ENCODE measurements around the gene DLG4.

DLG4 gene

DNA sequence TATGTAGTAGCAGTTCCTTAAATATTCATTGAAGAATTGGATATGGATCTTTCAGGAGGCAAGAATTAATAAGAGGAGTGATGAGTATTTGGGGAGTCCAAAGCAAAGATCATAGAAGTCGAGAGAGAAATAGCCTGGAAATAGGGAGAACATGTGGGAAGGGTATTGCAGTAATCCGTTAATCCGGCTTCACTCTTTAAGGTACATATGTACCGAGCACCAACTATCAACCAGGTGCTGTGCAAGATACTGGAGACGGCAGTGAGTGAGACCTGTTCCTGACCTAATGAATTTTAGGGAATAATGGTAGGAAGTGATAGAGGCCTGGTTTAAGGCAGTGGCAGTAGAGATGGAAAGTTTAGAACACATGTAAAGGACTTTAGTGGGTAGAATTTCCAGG lies 33.4 kb upstream of the DLG4 start:
- Histone ChIP-seq H3K4me3 (ENCODE audit: low read length) (peak overlapping the region; percentile 88), H4K20me1 (ENCODE audit: control insufficient read depth, insufficient read depth, low read depth, low read length) (peaks cover 13% of the 10 kb centered on the region; the same call in 1 of the 2 replicates), H3K27ac (ENCODE audit: low read depth, low read length) (peak overlapping the region; percentile 83; the same call in 1 of the 2 replicates), H3F3A (ENCODE audit: control insufficient read depth, insufficient read depth) (no peaks in the 10 kb centered on the region), H3K36me3 (ENCODE audit: control insufficient read depth, low read length) (peaks cover 62% of the 10 kb centered on the region), H3K4me2 (ENCODE audit: low read length) (peak overlapping the region; percentile 77), H3K79me2 (ENCODE audit: control insufficient read depth, low read length) (peaks cover 54% of the 10 kb centered on the region), H3K4me1 (ENCODE audit: control insufficient read depth, low read length) (peaks cover 25% of the 10 kb centered on the region), H3K9me2 (replicated peaks; ENCODE audit: control insufficient read depth, low read length) (no peaks in the 10 kb centered on the region), H3K27me3 (ENCODE audit: control insufficient read depth, low read length) (no peaks in the 10 kb centered on the region), H3K9me3 (ENCODE audit: control insufficient read depth, insufficient read depth, low read length) (no peaks in the 10 kb centered on the region)
- TF ChIP-seq, protein P1, sequence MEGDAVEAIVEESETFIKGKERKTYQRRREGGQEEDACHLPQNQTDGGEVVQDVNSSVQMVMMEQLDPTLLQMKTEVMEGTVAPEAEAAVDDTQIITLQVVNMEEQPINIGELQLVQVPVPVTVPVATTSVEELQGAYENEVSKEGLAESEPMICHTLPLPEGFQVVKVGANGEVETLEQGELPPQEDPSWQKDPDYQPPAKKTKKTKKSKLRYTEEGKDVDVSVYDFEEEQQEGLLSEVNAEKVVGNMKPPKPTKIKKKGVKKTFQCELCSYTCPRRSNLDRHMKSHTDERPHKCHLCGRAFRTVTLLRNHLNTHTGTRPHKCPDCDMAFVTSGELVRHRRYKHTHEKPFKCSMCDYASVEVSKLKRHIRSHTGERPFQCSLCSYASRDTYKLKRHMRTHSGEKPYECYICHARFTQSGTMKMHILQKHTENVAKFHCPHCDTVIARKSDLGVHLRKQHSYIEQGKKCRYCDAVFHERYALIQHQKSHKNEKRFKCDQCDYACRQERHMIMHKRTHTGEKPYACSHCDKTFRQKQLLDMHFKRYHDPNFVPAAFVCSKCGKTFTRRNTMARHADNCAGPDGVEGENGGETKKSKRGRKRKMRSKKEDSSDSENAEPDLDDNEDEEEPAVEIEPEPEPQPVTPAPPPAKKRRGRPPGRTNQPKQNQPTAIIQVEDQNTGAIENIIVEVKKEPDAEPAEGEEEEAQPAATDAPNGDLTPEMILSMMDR (IDR thresholded peaks at IDR 0.05; ENCODE audit: low read depth, low read length, poor library complexity, severe bottlenecking): no peak
- no peak for TF ChIP-seq EZH2phosphoT487 (IDR thresholded peaks at IDR 0.05; ENCODE audit: borderline replicate concordance, low read length)

DNA sequence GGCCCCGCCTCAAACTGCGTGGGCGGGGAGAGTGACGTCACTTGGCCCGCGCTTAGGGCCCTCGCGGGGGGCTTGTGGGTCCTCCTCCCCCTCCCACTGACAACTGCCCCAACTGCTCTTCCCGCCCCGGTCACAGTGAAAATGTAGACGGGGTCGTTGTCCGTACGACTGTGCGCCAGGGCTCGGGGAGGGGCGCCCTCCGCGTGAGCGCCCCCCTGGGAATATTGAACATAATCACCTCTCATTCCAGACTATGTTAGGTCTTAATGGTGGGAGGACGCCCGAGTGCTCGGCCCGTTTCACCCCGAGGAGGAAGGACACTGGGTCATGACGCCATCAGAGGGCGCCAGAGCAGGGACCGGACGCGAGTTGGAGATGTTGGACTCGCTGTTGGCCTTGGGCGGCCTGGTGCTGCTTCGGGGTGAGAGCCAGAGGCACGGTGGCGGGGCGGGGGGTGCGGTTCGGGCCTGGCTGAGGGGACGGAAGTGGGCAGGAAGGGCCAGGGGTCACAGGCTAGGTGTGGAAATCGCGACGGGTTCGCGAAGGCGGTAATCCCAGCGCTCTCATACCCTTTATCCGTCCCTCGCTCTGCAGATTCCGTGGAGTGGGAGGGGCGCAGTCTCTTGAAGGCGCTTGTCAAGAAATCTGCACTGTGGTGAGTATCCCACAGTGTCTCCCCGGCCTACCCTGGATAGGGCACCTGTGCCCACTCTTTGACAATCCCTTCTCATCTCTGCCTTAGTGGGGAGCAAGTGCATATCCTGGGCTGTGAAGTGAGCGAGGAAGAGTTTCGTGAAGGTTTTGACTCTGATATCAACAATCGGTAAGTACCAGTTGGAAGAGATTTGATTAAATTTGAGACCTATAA lies 32.8 kb upstream of the DLG4 start, which contains the start of gene ELP5:
Gene ELP5, plus strand, starts transcription at position 40 of the 868 bp plus-strand sequence. Its CDS starts 336 bp downstream, at position 376.
- no peaks in the 10 kb centered on the region for H3K9me2 ChIP-seq (replicated peaks; ENCODE audit: control insufficient read depth, low read length)
- H3K9me3 ChIP-seq (ENCODE audit: control insufficient read depth, insufficient read depth, low read length): no peaks in the 10 kb centered on the region
- H3K36me3 ChIP-seq (ENCODE audit: control insufficient read depth, low read length): peaks cover 60% of the 10 kb centered on the region
- TF ChIP-seq, protein P1 (IDR thresholded peaks at IDR 0.05; ENCODE audit: low read depth, low read length, poor library complexity, severe bottlenecking): peak; percentile 63
- no peak for TF ChIP-seq EZH2phosphoT487 (IDR thresholded peaks at IDR 0.05; ENCODE audit: borderline replicate concordance, low read length)
- H3K27me3 ChIP-seq (ENCODE audit: control insufficient read depth, low read length): no peaks in the 10 kb centered on the region
- no peaks in the 10 kb centered on the region for H3F3A ChIP-seq (ENCODE audit: control insufficient read depth, insufficient read depth)
- peaks cover 60% of the 10 kb centered on the region for H3K79me2 ChIP-seq (ENCODE audit: control insufficient read depth, low read length)
- H3K27ac ChIP-seq (ENCODE audit: low read depth, low read length): peak within 1 kb of the TSS; percentile 83
- peaks cover 25% of the 10 kb centered on the region for H3K4me1 ChIP-seq (ENCODE audit: control insufficient read depth, low read length)
- H3K4me3 ChIP-seq (ENCODE audit: low read length): peak within 1 kb of the TSS; percentile 88
- H3K4me2 ChIP-seq (ENCODE audit: low read length): peak within 1 kb of the TSS; percentile 97
- H4K20me1 ChIP-seq (ENCODE audit: control insufficient read depth, insufficient read depth, low read depth, low read length): peaks cover 13% of the 10 kb centered on the region; the same call in 1 of the 2 replicates

DNA sequence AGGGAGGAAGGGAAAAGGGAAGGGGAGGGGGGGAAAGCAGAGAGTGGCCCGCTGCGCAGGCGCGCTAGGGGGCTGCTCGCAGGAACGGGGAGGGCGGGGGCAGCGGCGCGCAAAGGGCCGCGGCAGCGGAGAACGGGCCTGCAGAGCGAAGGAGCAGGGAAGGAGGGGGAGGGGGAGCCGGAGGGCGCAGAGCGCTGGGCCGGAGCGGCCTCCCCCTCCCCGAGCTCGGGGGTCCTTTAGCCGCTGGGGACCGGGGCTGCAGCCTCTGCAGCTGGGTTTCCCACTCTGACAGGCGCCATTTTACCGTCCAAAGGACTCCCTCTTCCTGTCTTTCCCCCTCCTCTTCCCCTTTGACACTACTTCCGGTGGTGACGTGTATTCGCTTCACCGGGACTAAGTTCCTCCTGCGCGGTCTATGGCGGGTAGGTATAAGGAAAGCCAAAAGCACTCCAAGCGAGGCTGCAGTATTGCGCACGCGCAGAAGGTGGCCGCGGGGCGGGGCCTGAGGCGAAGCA lies 32.1 kb upstream of the DLG4 start, which contains the start of gene CTDNEP1:
Gene CTDNEP1, minus strand, starts transcription at position 74 of the 515 bp plus-strand sequence. CDS start 438 bp downstream, outside the sequence.
- Histone ChIP-seq H3F3A (ENCODE audit: control insufficient read depth, insufficient read depth) (peaks cover 1% of the 10 kb centered on the region), H3K27ac (ENCODE audit: low read depth, low read length) (peak within 1 kb of the TSS; percentile 83), H3K4me1 (ENCODE audit: control insufficient read depth, low read length) (peaks cover 25% of the 10 kb centered on the region), H3K27me3 (ENCODE audit: control insufficient read depth, low read length) (no peaks in the 10 kb centered on the region), H3K79me2 (ENCODE audit: control insufficient read depth, low read length) (peaks cover 67% of the 10 kb centered on the region), H4K20me1 (ENCODE audit: control insufficient read depth, insufficient read depth, low read depth, low read length) (peaks cover 13% of the 10 kb centered on the region; the same call in 1 of the 2 replicates), H3K4me3 (ENCODE audit: low read length) (peak within 1 kb of the TSS; percentile 88), H3K4me2 (ENCODE audit: low read length) (peak within 1 kb of the TSS; percentile 97), H3K36me3 (ENCODE audit: control insufficient read depth, low read length) (peaks cover 60% of the 10 kb centered on the region), H3K9me3 (ENCODE audit: control insufficient read depth, insufficient read depth, low read length) (no peaks in the 10 kb centered on the region), H3K9me2 (replicated peaks; ENCODE audit: control insufficient read depth, low read length) (no peaks in the 10 kb centered on the region)
- no peak for TF ChIP-seq EZH2phosphoT487 (IDR thresholded peaks at IDR 0.05; ENCODE audit: borderline replicate concordance, low read length)
- TF ChIP-seq, protein P1 (IDR thresholded peaks at IDR 0.05; ENCODE audit: low read depth, low read length, poor library complexity, severe bottlenecking): no peak

All from DOHH2 (cell line).